Globus pallidus (tissue), 1 donor: ENCODE measurements around the gene CDK8.
A peak's percentile ranks its signal among the peaks of the same experiment; 100 is the strongest.
"Not testable (repeated sequence)": the region's sequence is repeated elsewhere in the genome, so short reads cannot be mapped to it uniquely, and the experiment has no call there.

Source experiments
- DNase-seq: peaks from one replicate; pipeline ENCODE4 v3.0.0-alpha.2; 2015; ENCODE audit warnings: low spot score

Gene CDK8

GRCh38 chr13:26316095-26316494, 62.2 kb downstream of the CDK8 start:
- DNase-seq: not testable (repeated sequence)

DNA sequence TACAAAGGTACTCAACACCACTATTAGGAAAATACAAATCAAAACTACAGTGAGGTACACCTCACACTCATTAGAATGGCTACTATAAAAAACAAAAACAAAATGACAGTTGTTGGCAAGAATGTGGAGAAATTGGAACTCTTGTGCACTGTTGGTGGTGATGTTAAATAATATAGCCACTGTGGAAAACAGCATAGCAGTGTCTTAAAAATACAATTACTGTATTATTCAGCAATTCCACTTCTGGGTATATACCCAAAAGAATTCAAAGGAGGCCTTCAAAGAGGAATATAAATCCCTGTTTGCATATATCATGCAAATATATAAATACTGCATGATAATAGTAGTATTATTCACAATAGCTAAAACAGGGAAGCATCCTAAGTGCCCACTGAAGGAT, 66.8 kb downstream of the CDK8 start:
- peak; percentile 10 for DNase-seq

- DNase-seq: no peak
Measured at GRCh38 chr13:26323127-26323526, 69.2 kb downstream of the CDK8 start.

GRCh38 chr13:26323764-26324163, 69.8 kb downstream of the CDK8 start:
- no peak for DNase-seq

DNA sequence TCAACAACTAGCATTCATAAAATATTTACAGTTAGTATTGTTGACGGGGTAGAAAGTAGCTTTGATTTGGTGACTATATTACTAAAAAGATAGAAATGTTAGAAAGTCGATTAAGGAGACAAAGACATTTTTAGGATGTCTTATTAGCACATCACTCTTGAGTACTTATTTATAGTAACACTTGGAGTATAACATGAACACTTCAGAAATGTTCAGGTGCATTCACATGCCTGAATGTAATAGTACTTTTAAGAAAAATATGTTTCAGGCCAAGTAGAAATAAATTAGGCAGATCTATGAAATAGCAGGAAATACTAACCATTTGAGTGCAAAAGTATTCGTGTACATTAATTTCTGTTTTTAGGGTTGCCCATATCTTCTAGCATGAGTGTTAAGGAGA, 70.4 kb downstream of the CDK8 start:
- no peak for DNase-seq

- no peak for DNase-seq
Measured at GRCh38 chr13:26324867-26325266, 70.9 kb downstream of the CDK8 start.

DNA sequence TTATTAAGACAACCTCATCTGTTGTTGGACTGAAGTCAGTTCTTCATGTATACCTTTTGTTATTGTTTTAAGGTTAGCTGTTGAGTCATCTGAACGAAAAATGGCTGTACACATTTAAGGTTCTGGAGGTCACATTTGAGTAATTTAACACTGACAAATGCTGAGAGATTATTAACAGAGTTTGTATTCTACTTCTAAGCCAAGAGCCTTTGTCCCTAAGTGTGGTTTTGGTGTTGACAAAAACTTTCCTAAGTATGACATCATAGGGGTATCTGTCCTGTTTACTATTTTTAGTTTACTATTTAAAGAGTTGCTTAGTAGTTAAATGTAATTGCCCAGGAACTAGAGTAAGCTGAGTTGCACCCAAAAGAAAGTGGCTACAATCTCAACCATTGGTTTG, 71.9 kb downstream of the CDK8 start:
- no peak for DNase-seq

- no peak for DNase-seq
Measured at GRCh38 chr13:26326562-26326961, 72.6 kb downstream of the CDK8 start.

- DNase-seq: no peak
Measured at GRCh38 chr13:26327940-26328725, 74.2 kb downstream of the CDK8 start.

GRCh38 chr13:26335158-26335557, 81.2 kb downstream of the CDK8 start:
- no peak for DNase-seq

DNA sequence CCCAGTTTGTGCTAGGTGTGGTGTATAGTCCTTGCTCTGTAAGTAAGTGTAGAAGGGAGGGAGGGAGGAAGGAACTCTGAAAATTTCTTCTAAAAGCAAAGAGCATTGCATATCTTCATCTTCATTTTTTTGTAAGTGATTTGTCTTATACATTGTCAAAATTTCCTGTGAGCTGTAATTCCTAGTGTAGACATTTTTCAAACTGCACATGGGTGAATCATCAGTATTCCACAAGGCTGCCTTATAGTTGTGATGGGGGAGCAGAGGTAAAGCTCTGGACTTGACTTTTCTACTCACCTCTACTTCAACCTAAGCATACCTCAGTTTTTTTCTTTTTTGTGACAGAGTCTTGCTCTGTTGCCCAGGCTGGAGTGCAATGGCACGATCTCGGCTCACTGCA, 86.9 kb downstream of the CDK8 start:
- no peak for DNase-seq

DNA sequence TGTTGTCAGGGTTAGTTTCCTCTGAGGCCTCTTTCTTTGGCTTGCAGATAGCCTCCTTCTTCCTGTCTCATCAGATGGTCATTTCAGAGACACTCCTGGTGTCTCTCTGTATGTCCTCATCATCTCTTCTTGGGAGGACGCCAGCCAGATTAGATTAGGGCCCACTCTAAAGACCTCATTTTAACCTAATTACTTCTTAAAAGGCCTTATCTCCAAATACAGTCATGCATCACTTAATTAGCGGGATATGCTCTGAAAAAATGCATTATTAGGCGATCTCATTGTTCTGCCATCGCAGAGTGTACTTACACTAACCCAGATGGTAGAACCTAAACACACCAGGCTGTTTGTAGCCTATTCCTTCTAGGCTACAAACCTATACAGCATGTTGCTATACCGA, 89.0 kb downstream of the CDK8 start:
- DNase-seq: no peak

DNA sequence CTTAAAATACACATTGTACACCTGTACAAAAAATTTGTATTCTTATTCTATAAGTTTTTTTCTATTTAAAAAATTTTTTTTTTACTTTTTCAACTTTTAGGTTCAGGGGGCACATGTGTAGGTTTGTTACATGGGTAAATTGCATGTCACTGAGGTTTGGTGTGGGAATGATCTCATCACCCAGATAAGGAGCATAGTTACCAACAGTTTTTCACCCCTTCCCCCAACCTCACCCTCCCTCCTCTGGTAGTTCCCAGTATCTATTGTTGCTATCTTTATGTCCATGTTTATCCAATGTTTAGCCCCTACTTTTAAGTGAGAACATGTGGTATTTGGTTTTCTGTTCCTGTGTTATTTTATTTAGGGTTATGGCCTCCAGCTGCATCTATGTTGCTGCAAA, 89.9 kb downstream of the CDK8 start:
- DNase-seq: no peak

DNA sequence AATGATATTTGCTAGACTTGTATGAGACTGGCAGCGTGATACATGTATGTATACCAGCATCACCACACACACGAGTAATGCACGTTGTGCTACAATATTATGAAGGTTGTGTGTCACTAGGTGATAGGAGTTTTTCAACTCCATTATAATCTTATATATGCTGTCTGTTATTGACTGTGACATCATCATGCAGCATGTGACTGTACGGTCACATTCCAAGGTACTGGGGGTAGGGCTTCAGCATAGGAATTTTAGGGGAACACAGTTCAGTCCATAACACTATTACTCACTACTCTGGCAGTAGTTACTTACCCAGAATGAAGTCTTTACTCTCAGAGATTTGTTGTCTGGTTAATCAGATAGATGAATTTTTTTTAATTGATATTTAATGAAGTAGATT, 91.1 kb downstream of the CDK8 start:
- no peak for DNase-seq

DNA sequence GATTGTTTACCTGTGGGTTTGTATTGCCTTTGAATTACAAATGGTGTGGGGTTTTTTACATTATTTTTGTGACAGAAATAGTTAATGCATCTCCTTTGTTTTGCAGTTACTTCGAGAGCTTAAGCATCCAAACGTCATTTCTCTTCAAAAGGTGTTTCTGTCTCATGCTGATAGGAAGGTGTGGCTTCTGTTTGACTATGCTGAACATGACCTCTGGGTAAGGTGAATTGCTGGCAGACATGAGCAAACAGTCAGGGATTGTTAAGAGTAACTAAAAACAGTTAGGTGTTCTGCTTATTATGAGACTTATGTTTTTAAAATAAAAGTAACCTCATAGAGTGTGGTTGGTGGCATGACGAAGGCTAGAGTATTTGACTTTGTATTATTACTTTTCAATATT, 95.0 kb downstream of the CDK8 start:
- DNase-seq: no peak

GRCh38 chr13:26362261-26362660, 108.3 kb downstream of the CDK8 start:
- no peak for DNase-seq

DNA sequence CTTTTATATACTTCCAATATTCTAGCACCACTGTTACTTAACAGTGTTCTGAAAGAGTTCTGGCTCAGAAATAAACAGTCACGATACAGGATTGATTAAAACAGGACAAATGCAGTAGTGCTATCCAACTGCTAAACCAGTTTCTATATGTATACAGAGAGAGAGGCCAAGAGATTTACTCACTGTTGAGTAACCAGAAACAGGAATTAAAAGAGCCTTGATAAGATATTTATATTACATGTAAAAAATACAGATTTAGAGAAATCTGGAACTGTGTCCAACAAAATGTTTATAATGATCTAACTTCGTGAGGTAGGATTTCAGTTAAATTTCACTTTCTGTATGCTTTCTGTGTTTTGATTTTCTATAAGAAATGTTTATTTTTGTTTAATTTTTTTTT, 116.6 kb downstream of the CDK8 start:
- no peak for DNase-seq

DNA sequence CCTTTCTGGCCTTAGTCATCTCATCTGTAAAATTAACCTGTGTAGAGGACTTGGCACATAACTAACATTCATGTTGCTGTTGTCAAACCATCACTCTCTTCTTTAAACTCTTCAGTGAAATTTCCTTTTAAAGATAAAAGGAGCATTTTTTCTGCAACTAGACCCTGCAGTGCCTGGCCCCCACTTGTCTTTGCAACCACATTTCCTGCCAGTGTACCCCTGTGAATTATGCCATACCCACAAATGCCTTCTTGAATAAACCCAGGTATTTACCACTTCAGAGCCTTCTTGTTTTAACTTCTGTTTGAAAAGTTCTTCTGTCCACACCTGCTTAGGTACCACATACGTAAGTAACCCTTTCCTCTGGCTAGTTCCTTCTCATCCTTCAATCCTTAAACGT, 118.8 kb downstream of the CDK8 start:
- DNase-seq: no peak

GRCh38 chr13:26376430-26376829, 122.5 kb downstream of the CDK8 start:
- DNase-seq: no peak

- peak; percentile 6 for DNase-seq
Measured at GRCh38 chr13:26377038-26377437, 123.1 kb downstream of the CDK8 start.

- DNase-seq: no peak
Measured at GRCh38 chr13:26378116-26378515, 124.2 kb downstream of the CDK8 start.

DNA sequence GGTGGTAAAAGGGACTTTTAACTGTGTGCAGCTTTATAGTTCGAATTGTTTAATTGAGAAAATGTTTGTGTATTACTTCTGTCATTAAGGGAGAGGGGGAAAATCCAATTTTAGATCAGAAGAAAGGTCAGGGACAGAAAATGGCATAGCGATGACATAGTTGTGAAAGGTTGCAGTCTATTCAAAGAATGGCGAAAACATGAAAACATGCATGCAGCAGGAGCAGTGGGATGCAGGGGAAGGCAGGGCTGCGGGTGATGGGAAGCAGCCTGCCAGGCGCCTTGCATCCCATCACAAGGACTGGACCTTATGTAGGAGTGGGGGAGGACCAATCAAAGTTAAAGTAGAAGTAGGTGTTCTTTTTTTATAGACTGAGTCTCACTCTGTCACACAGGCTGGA, 125.9 kb downstream of the CDK8 start:
- no peak for DNase-seq

- no peak for DNase-seq
Measured at GRCh38 chr13:26380930-26381329, 127.0 kb downstream of the CDK8 start.

DNA sequence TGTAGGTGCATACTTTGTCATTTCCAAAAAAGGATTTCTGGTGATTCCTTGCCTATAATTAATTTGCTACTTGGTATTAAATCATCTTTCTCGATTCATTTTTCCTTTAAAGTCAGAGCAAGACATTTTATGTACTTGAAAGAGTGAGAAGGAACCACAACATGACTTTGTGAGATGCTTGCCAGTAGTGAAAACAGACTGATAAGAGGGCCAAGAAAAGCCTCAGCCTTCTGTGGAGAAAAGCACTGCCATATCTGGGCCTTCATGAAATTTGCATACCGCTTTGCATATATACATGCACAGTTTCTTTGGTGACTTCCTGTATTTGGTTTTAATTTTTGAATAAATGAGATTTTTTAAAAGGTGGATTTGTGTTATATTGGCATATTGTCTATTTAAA, 128.4 kb downstream of the CDK8 start:
- DNase-seq: no peak
